ENCODE measurements around the gene PAK1.

The PAK1 gene

DNA sequence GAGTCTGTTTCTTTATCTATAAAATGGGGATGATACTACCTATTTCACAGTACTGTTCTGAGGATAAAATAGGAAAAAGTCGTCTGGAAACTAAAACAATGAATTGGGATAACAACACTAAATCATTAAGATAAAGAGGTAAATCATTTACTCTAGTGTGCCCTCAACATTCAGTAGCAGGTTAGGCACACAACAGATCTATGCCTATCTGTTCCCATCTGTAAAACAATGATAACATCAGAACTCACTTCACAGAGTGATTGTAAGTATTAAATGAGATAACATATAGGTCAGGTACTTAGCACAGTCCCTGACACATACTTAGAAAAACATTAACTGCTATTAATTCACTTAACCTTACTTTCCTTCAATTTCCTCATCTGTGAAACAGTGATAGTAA, 36.9 kb downstream of the PAK1 start:
- DNase-seq (ENCODE audit: extremely low spot score), result no peak
- ChIA-PET CTCF (interaction anchor here (1.1 to 3.1 kb wide), 3 partner anchors 10 to 34 kb away, joined by 5 to 13 read pairs (median 5); no protein-coding TSS in a partner anchor), POLR2A (no interaction called here)
- TF ChIP-seq, protein P1, sequence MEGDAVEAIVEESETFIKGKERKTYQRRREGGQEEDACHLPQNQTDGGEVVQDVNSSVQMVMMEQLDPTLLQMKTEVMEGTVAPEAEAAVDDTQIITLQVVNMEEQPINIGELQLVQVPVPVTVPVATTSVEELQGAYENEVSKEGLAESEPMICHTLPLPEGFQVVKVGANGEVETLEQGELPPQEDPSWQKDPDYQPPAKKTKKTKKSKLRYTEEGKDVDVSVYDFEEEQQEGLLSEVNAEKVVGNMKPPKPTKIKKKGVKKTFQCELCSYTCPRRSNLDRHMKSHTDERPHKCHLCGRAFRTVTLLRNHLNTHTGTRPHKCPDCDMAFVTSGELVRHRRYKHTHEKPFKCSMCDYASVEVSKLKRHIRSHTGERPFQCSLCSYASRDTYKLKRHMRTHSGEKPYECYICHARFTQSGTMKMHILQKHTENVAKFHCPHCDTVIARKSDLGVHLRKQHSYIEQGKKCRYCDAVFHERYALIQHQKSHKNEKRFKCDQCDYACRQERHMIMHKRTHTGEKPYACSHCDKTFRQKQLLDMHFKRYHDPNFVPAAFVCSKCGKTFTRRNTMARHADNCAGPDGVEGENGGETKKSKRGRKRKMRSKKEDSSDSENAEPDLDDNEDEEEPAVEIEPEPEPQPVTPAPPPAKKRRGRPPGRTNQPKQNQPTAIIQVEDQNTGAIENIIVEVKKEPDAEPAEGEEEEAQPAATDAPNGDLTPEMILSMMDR (IDR thresholded peaks at IDR 0.05; ENCODE audit: control extremely low read depth, extremely low read depth, low read depth, missing control alignments), result no peak

DNA sequence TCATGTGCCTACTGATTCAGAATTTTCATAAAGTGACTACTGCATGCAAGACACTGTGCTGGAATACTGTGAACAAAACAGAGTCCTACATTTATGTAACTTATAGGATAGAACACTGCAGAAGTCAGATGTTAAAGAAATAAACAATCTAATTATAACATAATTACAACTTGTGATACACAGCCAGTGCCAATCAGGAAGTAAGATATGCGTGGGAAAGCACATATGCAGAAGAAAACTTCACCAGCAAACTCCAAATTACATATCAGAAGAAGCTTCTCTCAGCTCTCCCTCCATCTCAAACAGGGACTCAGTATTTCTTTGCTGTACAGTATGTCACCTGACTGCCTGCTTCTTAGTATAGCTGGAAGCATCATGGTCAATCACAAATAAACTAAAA, 37.4 kb downstream of the PAK1 start:
- ChIA-PET CTCF (interaction anchor here (1.0 to 3.1 kb wide), 4 partner anchors 11 to 35 kb away, joined by 3 to 13 read pairs (median 5); no protein-coding TSS in a partner anchor), POLR2A (no interaction called here)
- TF ChIP-seq, protein P1 (IDR thresholded peaks at IDR 0.05; ENCODE audit: control extremely low read depth, extremely low read depth, low read depth, missing control alignments), result no peak
- DNase-seq (ENCODE audit: extremely low spot score), result no peak

DNA sequence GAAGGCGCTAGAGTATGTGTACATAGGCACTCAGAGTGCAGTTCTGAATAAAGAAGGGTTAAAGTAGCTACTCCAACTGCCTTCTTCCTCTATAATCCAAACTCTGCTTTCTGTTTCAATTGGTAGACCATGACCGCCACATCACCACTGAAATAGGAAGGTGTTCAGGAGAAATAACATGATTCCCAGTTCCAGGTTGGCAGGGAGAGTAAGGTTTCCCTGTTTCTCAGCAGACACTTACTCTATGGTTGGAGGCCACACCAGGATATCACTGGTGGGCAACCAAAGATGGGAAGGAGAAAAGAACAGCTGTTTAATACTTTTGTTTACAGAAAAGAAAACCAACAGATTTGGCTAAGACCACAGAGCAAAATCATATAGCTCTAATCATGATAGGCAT, 37.9 kb downstream of the PAK1 start:
- POLR2A ChIA-PET, result no interaction called here
- no peak for DNase-seq (ENCODE audit: extremely low spot score)
- TF ChIP-seq, protein P1 (IDR thresholded peaks at IDR 0.05; ENCODE audit: control extremely low read depth, extremely low read depth, low read depth, missing control alignments), result no peak
- CTCF ChIA-PET, result interaction anchor here (1.0 to 3.1 kb wide), 5 partner anchors 9 to 35 kb away, joined by 3 to 13 read pairs (median 5); no protein-coding TSS in a partner anchor

DNA sequence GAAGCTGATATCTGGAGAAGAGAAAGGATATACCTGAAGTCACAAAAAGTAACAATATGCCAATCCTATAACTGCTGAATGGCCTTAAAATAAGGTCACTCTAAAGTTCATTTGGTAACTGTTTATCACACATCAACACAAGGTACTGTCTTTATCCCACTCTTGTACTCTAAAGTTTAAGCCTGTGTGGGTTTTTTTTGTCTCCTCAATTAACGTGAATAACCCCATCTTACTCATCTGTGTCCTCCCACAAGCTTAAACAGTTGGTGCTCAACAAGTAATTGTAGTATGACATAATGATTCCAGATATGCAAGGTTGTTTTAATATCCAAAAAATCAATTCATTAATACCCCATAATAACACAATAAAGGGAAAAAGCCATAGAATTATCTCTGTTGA, 42.1 kb downstream of the PAK1 start:
- TF ChIP-seq, protein P1 (IDR thresholded peaks at IDR 0.05; ENCODE audit: control extremely low read depth, extremely low read depth, low read depth, missing control alignments), result no peak
- ChIA-PET CTCF (interaction anchor here (0.7 to 2.1 kb wide), 6 partner anchors 10 to 39 kb away, joined by 3 to 7 read pairs (median 4); no protein-coding TSS in a partner anchor), POLR2A (interaction anchor here (1.1 kb wide), 1 partner anchor 20 kb away, joined by 3 read pairs; no protein-coding TSS in a partner anchor)
- no peak for DNase-seq (ENCODE audit: extremely low spot score)

DNA sequence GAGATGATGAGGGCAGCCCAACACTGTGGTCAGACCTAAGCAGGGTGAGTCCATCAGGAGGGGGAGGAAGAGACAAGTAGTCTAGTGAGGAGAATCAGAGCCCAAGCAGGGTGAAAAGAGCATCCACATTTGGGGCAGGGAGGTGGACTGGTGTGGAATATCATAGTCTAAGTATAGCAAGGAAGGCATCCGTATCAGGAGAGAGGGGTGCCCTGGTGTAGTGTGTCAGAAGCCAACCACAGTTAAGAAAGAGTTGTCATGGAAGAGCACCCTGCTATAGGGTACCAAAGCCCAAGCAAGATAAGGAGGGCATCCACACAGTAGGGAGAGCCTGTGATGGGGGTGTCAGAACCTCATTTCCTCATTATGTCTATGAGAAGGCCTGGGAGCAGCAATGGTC, 45.3 kb downstream of the PAK1 start:
- ChIA-PET CTCF (no interaction called here), POLR2A (no interaction called here)
- DNase-seq (ENCODE audit: extremely low spot score), result no peak
- TF ChIP-seq, protein P1 (IDR thresholded peaks at IDR 0.05; ENCODE audit: control extremely low read depth, extremely low read depth, low read depth, missing control alignments), result no peak

DNA sequence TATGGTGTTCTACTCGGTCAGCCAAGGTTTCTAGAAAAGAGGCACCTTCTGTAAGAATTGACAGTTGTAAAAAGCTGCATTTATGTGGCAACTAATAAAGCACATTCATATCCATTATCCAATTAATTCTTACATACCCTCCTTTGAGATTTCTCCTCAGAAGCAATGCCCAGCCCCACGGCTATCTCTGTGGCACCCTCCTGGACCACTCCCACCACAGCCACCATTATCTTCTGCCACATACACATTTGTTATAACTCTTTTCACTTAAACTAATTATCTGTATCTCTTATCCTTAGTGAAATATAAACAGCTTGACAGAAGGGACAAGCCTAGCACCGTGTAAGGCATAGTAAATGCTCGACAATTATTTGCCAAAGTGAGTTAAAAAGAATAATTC, 48.5 kb downstream of the PAK1 start:
- ChIA-PET POLR2A (no interaction called here), CTCF (interaction anchor here (1.5 to 2.9 kb wide), 3 partner anchors 10 to 13 kb away, joined by 5 to 18 read pairs (median 7); no protein-coding TSS in a partner anchor)

More for the DNA sequence above, 48.5 kb downstream of the PAK1 start:
- no peak for DNase-seq (ENCODE audit: extremely low spot score)
- TF ChIP-seq, protein P1 (IDR thresholded peaks at IDR 0.05; ENCODE audit: control extremely low read depth, extremely low read depth, low read depth, missing control alignments), result no peak
